Endothelial cell (in vitro differentiated cells): ENCODE data around the gene GKN2. TPM values are rescaled to one million over a fixed set of nuclear protein-coding genes. Genes with fewer than 3 reads are reported as not detected.

ENCODE experiments used
- DNase-seq: peaks from one replicate; pipeline ENCODE4 v3.0.0; 2021; ENCODE audit warnings: low spot score
- H3K27ac Mint-ChIP-seq: one replicate; pipeline ENCODE4 v1.8.0; 2021; ENCODE audit warnings: mixed read lengths, inconsistent platforms; ENCODE audit not compliant: unreplicated experiment
- H3K27me3 Mint-ChIP-seq: one replicate; pipeline ENCODE4 v1.8.0; 2021; ENCODE audit warnings: mild to moderate bottlenecking, moderate library complexity, mixed read lengths, inconsistent platforms; ENCODE audit not compliant: unreplicated experiment
- H3K36me3 Mint-ChIP-seq: one replicate; pipeline ENCODE4 v1.8.0; 2021; ENCODE audit warnings: mild to moderate bottlenecking, low read depth, mixed read lengths, inconsistent platforms; ENCODE audit not compliant: unreplicated experiment
- H3K4me1 Mint-ChIP-seq: one replicate; pipeline ENCODE4 v1.8.0; 2021; ENCODE audit warnings: mild to moderate bottlenecking, mixed read lengths, inconsistent platforms; ENCODE audit not compliant: unreplicated experiment
- H3K4me3 Mint-ChIP-seq: one replicate; pipeline ENCODE4 v1.8.0; 2021; ENCODE audit warnings: mild to moderate bottlenecking, mixed read lengths, inconsistent platforms; ENCODE audit not compliant: unreplicated experiment
- H3K9me3 Mint-ChIP-seq: one replicate; pipeline ENCODE4 v1.8.0; 2021; ENCODE audit warnings: mixed read lengths, inconsistent platforms; ENCODE audit not compliant: unreplicated experiment
- total RNA-seq: library from RNA; stranded (reverse); fragmentation: NEBNext Ultra II Directional; extraction: Animal tissue kit (Norgen Biotek cat#: 25700); gene quantifications from one replicate; pipeline ENCODE4 v1.2.1, GENCODE V29; 2021; ENCODE audit not compliant: unreplicated experiment
- TF ChIP-seq, protein P1 (sequence below): fragments of 200-600 bp; sonication (generic); IDR thresholded peaks from one replicate; pipeline ENCODE4 v1.5.0; 2021; ENCODE audit warnings: antibody characterized with exemption; ENCODE audit not compliant: unreplicated experiment

The GKN2 gene
- total RNA-seq, 1 donor from 2014 or later, result 0.36 TPM

DNA sequence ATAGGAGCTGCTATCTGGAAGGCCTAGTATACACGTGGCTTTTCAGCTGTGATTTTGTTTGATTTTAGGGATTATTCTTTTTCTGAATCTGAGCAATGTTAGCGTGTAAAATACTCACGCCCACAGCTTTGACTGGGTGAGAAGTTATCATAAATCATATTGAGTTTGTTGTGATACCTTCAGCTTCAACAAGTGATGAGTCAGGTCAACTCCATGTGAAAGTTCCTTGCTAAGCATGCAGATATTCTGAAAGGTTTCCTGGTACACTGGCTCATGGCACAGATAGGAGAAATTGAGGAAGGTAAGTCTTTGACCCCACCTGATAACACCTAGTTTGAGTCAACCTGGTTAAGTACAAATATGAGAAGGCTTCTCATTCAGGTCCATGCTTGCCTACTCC is 21.6 kb upstream of the GKN2 start, which contains the start of gene GKN1:
TSS of gene GKN1 (plus strand) at position 386 of the 400 bp plus-strand sequence. CDS start 42 bp downstream, outside the sequence.
- H3K4me1 Mint-ChIP-seq, result no peaks in the 10 kb centered on the region
- DNase-seq, result no peak
- no peak within 1 kb of the TSS for H3K4me3 Mint-ChIP-seq
- H3K27ac Mint-ChIP-seq, result no peak within 1 kb of the TSS
- TF ChIP-seq, protein P1, sequence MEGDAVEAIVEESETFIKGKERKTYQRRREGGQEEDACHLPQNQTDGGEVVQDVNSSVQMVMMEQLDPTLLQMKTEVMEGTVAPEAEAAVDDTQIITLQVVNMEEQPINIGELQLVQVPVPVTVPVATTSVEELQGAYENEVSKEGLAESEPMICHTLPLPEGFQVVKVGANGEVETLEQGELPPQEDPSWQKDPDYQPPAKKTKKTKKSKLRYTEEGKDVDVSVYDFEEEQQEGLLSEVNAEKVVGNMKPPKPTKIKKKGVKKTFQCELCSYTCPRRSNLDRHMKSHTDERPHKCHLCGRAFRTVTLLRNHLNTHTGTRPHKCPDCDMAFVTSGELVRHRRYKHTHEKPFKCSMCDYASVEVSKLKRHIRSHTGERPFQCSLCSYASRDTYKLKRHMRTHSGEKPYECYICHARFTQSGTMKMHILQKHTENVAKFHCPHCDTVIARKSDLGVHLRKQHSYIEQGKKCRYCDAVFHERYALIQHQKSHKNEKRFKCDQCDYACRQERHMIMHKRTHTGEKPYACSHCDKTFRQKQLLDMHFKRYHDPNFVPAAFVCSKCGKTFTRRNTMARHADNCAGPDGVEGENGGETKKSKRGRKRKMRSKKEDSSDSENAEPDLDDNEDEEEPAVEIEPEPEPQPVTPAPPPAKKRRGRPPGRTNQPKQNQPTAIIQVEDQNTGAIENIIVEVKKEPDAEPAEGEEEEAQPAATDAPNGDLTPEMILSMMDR, result no peak
- no peaks in the 10 kb centered on the region for H3K9me3 Mint-ChIP-seq
- H3K27me3 Mint-ChIP-seq, result peaks cover 2% of the 10 kb centered on the region
- no peaks in the 10 kb centered on the region for H3K36me3 Mint-ChIP-seq

DNA sequence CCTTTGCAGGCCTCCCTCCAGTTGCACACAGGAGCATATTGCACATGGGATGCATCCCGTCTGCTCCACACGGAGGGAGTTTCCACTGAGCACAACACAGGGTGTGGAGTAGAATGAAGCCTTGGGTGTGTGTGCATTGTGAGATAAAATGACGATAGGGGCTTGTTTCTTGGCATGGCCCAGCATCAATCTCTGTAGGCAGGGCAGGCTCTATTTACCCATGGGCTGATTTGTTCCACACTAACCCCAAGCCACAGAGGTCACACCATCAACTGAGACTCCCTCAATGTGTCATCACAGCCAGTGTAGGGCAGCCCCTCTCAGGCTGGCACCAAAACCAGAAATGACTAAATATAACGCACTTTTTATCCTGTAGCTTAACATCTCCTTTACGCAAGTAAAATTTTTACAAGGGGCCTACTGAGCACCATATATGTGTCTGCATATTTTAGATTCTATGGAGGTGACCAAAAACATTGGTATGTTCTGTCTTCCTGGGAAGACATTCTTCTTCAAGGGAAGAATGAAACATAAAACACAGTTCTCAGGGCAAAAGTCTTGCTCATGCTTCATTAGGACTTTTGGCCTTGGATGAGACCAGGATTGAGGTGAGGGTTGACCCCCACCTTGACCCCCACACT is 19.0 kb upstream of the GKN2 start:
- Mint-ChIP-seq H3K27me3 (peaks cover 2% of the 10 kb centered on the region), H3K4me3 (no peak overlapping the region), H3K4me1 (no peaks in the 10 kb centered on the region), H3K36me3 (no peaks in the 10 kb centered on the region), H3K27ac (no peak overlapping the region), H3K9me3 (no peaks in the 10 kb centered on the region)
- TF ChIP-seq, protein P1, result no peak
- no peak for DNase-seq

DNA sequence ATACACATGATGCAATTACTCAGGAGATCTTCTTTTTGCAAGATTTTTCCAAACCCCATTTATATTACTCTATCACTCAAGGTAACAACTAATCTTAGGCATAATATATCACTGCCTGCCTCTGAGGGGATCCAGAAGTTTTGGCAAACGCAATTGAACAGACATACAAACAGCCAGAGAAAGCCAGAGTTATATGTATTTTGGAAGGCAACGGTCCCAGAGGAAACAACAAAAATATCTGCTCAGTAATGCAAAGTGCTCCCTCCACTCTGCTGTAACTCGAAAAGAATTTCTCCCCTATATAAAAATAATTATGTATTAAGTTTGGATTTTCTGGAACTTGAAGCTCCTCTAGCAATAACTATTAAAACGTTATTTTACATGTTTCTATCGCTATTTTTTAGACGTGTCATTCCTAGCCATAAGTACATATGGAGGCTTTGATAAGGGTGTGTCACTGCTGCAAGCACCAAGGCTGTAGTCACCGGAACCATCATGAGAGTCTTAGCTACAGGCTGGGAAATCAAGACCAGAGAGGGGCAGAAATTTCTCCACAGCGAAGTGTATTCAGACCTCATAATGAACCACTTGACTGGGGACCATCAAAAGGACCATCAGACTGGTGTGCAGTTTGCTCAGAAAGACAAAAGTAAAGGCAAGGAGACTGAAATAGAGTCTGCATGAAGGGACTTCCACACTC is 18.0 kb upstream of the GKN2 start:
- no peaks in the 10 kb centered on the region for H3K4me1 Mint-ChIP-seq
- H3K4me3 Mint-ChIP-seq, result no peak overlapping the region
- H3K27me3 Mint-ChIP-seq, result peaks cover 2% of the 10 kb centered on the region
- H3K9me3 Mint-ChIP-seq, result no peaks in the 10 kb centered on the region
- no peaks in the 10 kb centered on the region for H3K36me3 Mint-ChIP-seq
- DNase-seq, result no peak
- TF ChIP-seq, protein P1, result no peak
- no peak overlapping the region for H3K27ac Mint-ChIP-seq

DNA sequence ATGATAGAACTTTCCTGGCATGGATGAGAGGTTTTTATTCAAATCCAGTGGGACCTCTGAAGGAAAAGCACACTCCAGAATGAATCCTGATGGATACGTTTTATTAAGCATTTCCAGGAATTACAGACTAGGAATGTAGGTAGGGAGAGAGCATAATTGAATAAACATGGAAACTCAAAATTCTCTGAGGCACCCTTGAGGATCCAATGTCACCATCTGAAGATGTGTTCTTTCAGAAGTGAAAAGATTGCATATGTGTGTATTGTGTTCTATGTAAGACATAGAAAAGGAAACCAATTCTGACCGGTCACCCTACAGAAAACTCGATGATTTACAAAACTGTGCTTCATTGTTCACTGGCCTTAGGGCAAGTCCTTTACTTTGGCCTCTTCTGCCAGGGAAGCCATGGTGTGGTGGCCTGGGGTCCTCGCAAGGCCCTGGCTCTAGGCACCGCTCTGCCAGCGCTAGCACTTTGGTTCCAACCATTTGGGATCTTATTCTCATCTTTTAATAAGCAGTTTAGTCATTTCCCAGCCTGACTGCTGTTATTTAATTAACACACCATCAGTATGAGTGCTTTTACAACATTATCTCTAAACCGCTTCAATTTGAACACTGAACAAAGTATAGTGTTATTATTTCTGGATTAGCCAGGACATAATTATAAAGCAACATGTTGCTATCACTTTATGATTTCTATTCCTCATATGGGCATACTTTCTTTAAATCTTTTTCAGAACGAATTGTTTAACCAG is 17.2 kb upstream of the GKN2 start:
- H3K4me3 Mint-ChIP-seq, result no peak overlapping the region
- TF ChIP-seq, protein P1, result no peak
- peaks cover 2% of the 10 kb centered on the region for H3K27me3 Mint-ChIP-seq
- H3K36me3 Mint-ChIP-seq, result no peaks in the 10 kb centered on the region
- no peaks in the 10 kb centered on the region for H3K4me1 Mint-ChIP-seq
- no peak for DNase-seq
- no peaks in the 10 kb centered on the region for H3K9me3 Mint-ChIP-seq
- H3K27ac Mint-ChIP-seq, result no peak overlapping the region
